ENCODE data around the gene IQGAP2. TPM values are rescaled to one million over a fixed set of nuclear protein-coding genes. Genes with fewer than 3 reads are reported as not detected.
A peak's percentile ranks its signal among the peaks of the same experiment; 100 is the strongest.

IQGAP2 gene
- total and polyA plus RNA-seq, 8 donors = 15.6 to 29.1 (median 17.1) TPM

GRCh38 chr5:76576996-76577395, 173.9 kb downstream of the IQGAP2 start:
- no peaks in the 10 kb centered on the region for H3K27me3 ChIP-seq
- TF ChIP-seq, protein P1, sequence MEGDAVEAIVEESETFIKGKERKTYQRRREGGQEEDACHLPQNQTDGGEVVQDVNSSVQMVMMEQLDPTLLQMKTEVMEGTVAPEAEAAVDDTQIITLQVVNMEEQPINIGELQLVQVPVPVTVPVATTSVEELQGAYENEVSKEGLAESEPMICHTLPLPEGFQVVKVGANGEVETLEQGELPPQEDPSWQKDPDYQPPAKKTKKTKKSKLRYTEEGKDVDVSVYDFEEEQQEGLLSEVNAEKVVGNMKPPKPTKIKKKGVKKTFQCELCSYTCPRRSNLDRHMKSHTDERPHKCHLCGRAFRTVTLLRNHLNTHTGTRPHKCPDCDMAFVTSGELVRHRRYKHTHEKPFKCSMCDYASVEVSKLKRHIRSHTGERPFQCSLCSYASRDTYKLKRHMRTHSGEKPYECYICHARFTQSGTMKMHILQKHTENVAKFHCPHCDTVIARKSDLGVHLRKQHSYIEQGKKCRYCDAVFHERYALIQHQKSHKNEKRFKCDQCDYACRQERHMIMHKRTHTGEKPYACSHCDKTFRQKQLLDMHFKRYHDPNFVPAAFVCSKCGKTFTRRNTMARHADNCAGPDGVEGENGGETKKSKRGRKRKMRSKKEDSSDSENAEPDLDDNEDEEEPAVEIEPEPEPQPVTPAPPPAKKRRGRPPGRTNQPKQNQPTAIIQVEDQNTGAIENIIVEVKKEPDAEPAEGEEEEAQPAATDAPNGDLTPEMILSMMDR (IDR thresholded peaks at IDR 0.05) = no peak
- DNase-seq (no peak), ATAC-seq (no peak)
- no peak overlapping the region for H3K27ac ChIP-seq
- H3K9me3 ChIP-seq = no peaks in the 10 kb centered on the region
- H3K36me3 ChIP-seq = no peaks in the 10 kb centered on the region
- H3K4me3 ChIP-seq = no peak overlapping the region
- peaks cover 0 to 4% of the 10 kb centered on the region in 2 donors for H3K4me1 ChIP-seq
- intact Hi-C loops (cut with DNase I) = no loop called here

- Histone ChIP-seq H3K4me1 (peaks cover 4 to 14% of the 10 kb centered on the region in 2 donors), H3K36me3 (no peaks in the 10 kb centered on the region), H3K27ac (no peak overlapping the region), H3K4me3 (no peak overlapping the region), H3K9me3 (no peaks in the 10 kb centered on the region), H3K27me3 (no peaks in the 10 kb centered on the region)
- DNase-seq = no peak
- TF ChIP-seq, protein P1 (IDR thresholded peaks at IDR 0.05) = no peak
- ATAC-seq = no peak
- intact Hi-C loops (cut with DNase I) = no loop called here
Observed at GRCh38 chr5:76579166-76579937, 176.3 kb downstream of the IQGAP2 start.

DNA sequence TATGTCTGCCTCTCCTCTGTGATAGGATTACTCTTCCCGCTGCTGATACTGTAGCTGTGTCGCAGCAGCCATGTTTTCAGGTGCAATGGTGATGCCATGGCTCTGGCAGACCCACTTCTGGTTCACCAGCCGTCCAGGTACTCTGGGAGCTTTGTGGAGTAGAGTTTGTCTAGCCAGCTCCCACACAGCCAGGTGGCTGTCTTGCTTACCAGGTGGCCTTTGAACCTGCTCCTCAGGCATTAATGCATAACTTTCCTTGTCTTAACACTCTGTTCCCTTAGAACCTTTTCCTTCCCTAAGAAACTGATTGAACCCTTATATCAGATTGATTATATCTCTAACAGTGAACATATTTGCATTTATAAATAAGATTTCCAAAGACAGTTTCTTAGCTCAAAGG, 177.9 kb downstream of the IQGAP2 start:
- Histone ChIP-seq H3K4me1 (peaks cover 4 to 14% of the 10 kb centered on the region in 2 donors), H3K9me3 (no peaks in the 10 kb centered on the region), H3K27me3 (no peaks in the 10 kb centered on the region), H3K36me3 (no peaks in the 10 kb centered on the region), H3K4me3 (no peak overlapping the region), H3K27ac (no peak overlapping the region)
- ATAC-seq (no peak), DNase-seq (no peak)
- TF ChIP-seq, protein P1 (IDR thresholded peaks at IDR 0.05) = no peak
- intact Hi-C loops (cut with DNase I) = no loop called here

DNA sequence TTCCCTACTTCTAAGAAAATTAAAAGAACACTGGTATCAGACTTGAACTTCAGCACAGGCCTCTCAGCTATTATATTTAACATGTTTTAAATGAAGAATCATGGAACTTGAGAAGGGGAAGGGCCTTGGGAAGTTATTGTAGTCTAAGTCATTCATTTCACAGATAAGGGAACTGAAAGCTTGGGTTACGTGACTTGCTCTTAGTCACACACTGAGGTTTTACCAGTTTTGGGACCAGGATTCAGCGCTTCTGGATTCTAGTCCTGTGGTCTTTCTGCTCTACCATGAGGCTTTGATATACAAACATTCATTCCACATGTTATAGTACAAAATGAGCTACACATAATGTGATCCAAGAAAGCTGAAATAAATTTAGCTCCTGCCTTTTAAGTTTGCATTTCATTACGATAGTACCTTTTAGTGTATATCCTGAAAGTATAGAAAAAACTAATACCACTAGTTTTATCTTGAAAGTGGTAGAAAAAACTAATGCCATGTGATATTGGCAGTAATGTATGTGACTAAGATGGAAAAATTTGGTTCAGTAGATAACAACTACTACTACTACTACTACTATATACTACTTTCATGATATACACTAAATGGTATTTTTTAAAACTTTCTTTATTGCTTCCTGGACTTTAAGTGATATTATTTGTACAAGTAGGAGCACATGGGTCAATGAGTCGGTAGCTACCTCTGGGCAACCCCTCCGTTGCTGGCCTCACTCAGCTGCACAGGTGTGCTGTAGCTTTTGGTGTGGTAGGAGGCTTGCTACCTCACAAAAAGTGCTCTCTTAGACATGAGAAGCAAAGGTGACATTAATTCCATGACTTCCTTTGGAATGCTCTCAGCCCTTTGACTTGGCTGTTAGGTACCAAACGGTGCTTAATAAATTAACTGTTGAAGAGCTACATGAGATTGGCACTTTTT, 179.4 kb downstream of the IQGAP2 start:
- no peaks in the 10 kb centered on the region for H3K27me3 ChIP-seq
- H3K9me3 ChIP-seq = no peaks in the 10 kb centered on the region
- peaks cover 4 to 14% of the 10 kb centered on the region in 2 donors for H3K4me1 ChIP-seq
- ATAC-seq (peak; percentile 78), DNase-seq (no peak)
- peak overlapping the region in 1 of 2 donors; percentile 2 for H3K27ac ChIP-seq
- H3K36me3 ChIP-seq = no peaks in the 10 kb centered on the region
- TF ChIP-seq, protein P1 (IDR thresholded peaks at IDR 0.05) = no peak
- H3K4me3 ChIP-seq = no peak overlapping the region
- intact Hi-C loops (cut with DNase I) = no loop called here

Data from left lung (tissue), 10 donors.